ENCODE results near the gene ZNF133.

ZNF133 gene

DNA sequence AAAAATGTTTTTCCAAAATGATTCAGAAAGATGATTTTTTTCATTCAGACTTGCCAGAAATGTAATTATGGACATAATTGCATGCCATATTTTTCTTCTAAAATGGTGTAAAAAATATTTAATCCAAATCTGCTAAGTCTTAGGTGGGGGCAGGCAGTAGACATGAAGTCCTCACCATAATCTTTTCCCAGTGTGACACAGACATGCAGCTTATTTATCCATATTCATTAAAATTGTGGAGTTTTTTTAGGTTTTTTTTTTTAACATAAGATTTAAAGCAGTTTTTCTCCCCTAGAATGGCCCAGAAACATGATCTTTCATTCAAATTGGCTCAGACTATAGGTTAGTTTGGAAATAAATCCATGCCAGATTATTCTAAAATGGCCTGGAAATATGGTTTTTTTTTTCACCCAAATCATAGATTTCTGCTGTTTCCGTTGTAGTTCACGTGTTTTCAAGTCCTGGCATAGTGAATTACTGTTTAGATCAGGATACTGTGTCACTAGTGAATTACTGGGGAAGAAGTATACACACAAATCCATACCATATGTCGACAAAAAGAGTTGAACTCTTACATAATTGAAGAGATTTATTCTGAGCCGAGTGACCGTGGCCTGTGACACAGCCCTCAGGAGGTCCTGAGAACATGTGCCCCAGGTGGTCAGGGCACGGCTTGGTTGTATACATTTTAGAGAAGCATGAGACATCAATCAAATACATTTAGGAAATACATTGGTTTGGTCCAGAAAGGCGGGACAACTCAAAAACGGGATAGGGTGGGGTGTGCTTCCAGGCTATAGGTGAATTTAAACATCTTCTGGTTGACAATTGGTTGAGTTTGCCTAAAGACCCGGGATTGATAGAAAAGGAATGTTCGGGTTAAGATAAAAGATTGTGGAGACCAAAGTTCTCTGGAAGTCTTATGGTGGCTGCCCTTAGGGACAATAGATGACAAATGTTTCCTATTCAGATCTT is 33.9 kb downstream of the ZNF133 start:
- Histone ChIP-seq H3K27ac (ENCODE audit: extremely low read depth, low read depth, low read length) (no peak overlapping the region), H3K4me1 (ENCODE audit: control insufficient read depth, insufficient read depth, low read length) (no peaks in the 10 kb centered on the region), H3K9me3 (ENCODE audit: control insufficient read depth, insufficient read depth, low read depth, low read length) (no peaks in the 10 kb centered on the region), H3K36me3 (ENCODE audit: control insufficient read depth in 2 of 2, insufficient read depth in 1 of 2, low read length in 2 of 2) (peaks cover 0 to 7% of the 10 kb centered on the region in 2 experiments; a peak in 1 of 3 replicates), H3K4me3 (ENCODE audit: low read depth, low read length) (no peak overlapping the region)
- ChIA-PET CTCF (no interaction called here), POLR2A (no interaction called here)
- TF ChIP-seq KLF16 (tag by site-specific recombination; IDR thresholded peaks at IDR 0.05): no peak
- TF ChIP-seq ZNF521 (tag by site-specific recombination; IDR thresholded peaks at IDR 0.05): no peak
- no peak for TF ChIP-seq RBAK (tag by site-specific recombination; IDR thresholded peaks at IDR 0.05)
- TF ChIP-seq, protein P1, sequence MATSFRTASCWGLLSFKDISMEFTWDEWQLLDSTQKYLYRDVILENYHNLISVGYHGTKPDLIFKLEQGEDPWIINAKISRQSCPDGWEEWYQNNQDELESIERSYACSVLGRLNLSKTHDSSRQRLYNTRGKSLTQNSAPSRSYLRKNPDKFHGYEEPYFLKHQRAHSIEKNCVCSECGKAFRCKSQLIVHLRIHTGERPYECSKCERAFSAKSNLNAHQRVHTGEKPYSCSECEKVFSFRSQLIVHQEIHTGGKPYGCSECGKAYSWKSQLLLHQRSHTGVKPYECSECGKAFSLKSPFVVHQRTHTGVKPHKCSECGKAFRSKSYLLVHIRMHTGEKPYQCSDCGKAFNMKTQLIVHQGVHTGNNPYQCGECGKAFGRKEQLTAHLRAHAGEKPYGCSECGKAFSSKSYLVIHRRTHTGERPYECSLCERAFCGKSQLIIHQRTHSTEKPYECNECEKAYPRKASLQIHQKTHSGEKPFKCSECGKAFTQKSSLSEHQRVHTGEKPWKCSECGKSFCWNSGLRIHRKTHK (tag by site-specific recombination; IDR thresholded peaks at IDR 0.05): no peak
- no peak for TF ChIP-seq ZNF658 (tag by site-specific recombination; IDR thresholded peaks at IDR 0.05)
- no peak for TF ChIP-seq ZFP3 (tag by site-specific recombination; IDR thresholded peaks at IDR 0.05; ENCODE audit: low read depth)
- TF ChIP-seq, protein P2, sequence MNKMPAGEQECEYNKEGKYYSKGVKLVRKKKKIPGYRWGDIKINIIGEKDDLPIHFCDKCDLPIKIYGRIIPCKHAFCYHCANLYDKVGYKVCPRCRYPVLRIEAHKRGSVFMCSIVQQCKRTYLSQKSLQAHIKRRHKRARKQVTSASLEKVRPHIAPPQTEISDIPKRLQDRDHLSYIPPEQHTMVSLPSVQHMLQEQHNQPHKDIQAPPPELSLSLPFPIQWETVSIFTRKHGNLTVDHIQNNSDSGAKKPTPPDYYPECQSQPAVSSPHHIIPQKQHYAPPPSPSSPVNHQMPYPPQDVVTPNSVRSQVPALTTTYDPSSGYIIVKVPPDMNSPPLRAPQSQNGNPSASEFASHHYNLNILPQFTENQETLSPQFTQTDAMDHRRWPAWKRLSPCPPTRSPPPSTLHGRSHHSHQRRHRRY (tag by site-specific recombination; IDR thresholded peaks at IDR 0.05): no peak
- no peak for TF ChIP-seq ZNF558 (tag by site-specific recombination; IDR thresholded peaks at IDR 0.05)
- no peak for TF ChIP-seq ZNF133 (tag by site-specific recombination; IDR thresholded peaks at IDR 0.05)
- TF ChIP-seq ZNF629 (tag by site-specific recombination; IDR thresholded peaks at IDR 0.05): no peak

DNA sequence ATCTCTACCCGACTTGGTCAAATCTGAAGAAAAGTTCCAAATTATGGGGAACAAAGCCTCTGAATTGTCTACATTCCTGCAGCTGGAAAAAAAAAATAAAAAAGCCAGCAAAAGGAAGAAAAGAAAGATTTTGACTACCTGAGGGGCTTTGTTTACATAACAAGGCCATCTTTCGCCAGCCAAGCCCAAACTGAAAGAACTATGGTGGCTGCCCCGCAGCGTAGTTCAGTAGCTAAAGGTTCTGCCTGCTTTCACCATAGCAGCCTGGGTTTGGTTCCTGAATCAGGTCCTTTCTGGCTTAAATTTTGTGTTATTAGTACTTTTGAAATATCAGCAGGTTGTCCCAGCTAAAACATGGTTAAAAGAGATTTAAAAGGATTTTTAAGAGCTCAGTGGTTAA is 35.4 kb downstream of the ZNF133 start:
- no peak overlapping the region for H3K4me3 ChIP-seq (ENCODE audit: low read depth, low read length)
- CTCF ChIA-PET: no interaction called here
- H3K36me3 ChIP-seq (ENCODE audit: control insufficient read depth in 2 of 2, insufficient read depth in 1 of 2, low read length in 2 of 2): no peaks in the 10 kb centered on the region
- POLR2A ChIA-PET: no interaction called here
- TF ChIP-seq ZNF324 (tag by site-specific recombination; IDR thresholded peaks at IDR 0.05): no peak
- TF ChIP-seq ZNF830 (tag by site-specific recombination; IDR thresholded peaks at IDR 0.05; ENCODE audit: low read depth): no peak
- no peak for TF ChIP-seq ZNF48 (tag by site-specific recombination; IDR thresholded peaks at IDR 0.05)
- no peak overlapping the region for H3K27ac ChIP-seq (ENCODE audit: extremely low read depth, low read depth, low read length)
- no peaks in the 10 kb centered on the region for H3K9me3 ChIP-seq (ENCODE audit: control insufficient read depth, insufficient read depth, low read depth, low read length)
- H3K4me1 ChIP-seq (ENCODE audit: control insufficient read depth, insufficient read depth, low read length): no peaks in the 10 kb centered on the region

DNA sequence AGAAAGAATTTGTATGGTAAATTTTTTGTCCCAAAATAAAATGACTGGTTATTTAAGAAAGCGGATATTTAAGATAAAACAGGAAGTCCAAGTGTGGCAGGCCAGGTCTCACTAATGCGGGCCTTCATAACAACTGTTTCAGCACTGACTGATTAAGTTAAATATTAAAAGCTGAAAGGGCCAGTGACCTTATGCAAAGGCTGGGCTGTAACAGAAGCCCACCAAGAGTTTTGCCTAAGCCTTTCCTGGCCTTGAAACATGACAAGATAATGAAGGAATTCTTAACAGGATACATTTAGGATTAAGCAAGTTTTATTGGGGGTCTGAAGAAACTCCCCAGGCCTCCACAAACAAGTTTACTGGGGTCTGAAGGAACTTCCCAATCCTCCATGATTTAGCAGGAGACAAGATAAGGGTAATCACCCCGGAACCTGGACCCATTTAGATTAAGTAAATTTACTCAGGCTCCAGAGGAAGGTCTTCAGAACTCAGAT is 36.3 kb downstream of the ZNF133 start:
- no peak for TF ChIP-seq ZNF133 (tag by site-specific recombination; IDR thresholded peaks at IDR 0.05)
- no peak for TF ChIP-seq OVOL3 (tag by site-specific recombination; IDR thresholded peaks at IDR 0.05)
- TF ChIP-seq ZNF529 (tag by site-specific recombination; IDR thresholded peaks at IDR 0.05; ENCODE audit: insufficient replicate concordance): no peak
- TF ChIP-seq ZNF785 (tag by site-specific recombination; IDR thresholded peaks at IDR 0.05): no peak
- no peak for TF ChIP-seq ZNF146 (tag by site-specific recombination; IDR thresholded peaks at IDR 0.05)
- no peak for TF ChIP-seq ZNF660 (tag by site-specific recombination; IDR thresholded peaks at IDR 0.05)
- TF ChIP-seq ZNF530 (tag by site-specific recombination; IDR thresholded peaks at IDR 0.05; ENCODE audit: low read depth): no peak
- no peak for TF ChIP-seq MYNN (tag by site-specific recombination; IDR thresholded peaks at IDR 0.05; ENCODE audit: borderline replicate concordance)
- TF ChIP-seq, protein P3, sequence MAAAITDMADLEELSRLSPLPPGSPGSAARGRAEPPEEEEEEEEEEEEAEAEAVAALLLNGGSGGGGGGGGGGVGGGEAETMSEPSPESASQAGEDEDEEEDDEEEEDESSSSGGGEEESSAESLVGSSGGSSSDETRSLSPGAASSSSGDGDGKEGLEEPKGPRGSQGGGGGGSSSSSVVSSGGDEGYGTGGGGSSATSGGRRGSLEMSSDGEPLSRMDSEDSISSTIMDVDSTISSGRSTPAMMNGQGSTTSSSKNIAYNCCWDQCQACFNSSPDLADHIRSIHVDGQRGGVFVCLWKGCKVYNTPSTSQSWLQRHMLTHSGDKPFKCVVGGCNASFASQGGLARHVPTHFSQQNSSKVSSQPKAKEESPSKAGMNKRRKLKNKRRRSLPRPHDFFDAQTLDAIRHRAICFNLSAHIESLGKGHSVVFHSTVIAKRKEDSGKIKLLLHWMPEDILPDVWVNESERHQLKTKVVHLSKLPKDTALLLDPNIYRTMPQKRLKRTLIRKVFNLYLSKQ (tag by site-specific recombination; IDR thresholded peaks at IDR 0.05; ENCODE audit: borderline replicate concordance): no peak
- TF ChIP-seq ZNF544 (tag by site-specific recombination; IDR thresholded peaks at IDR 0.05): no peak
- TF ChIP-seq ZNF658 (tag by site-specific recombination; IDR thresholded peaks at IDR 0.05): no peak
- TF ChIP-seq, protein P4, sequence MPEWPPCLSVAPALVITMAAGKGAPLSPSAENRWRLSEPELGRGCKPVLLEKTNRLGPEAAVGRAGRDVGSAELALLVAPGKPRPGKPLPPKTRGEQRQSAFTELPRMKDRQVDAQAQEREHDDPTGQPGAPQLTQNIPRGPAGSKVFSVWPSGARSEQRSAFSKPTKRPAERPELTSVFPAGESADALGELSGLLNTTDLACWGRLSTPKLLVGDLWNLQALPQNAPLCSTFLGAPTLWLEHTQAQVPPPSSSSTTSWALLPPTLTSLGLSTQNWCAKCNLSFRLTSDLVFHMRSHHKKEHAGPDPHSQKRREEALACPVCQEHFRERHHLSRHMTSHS (tag by site-specific recombination; IDR thresholded peaks at IDR 0.05): no peak
- TF ChIP-seq YY2 (tag by site-specific recombination; IDR thresholded peaks at IDR 0.05): no peak
- TF ChIP-seq ZFP37 (tag by site-specific recombination; IDR thresholded peaks at IDR 0.05): no peak
- TF ChIP-seq ZNF391 (tag by site-specific recombination; IDR thresholded peaks at IDR 0.05; ENCODE audit: borderline replicate concordance, low read depth): no peak
- no peak overlapping the region for H3K4me3 ChIP-seq (ENCODE audit: low read depth, low read length)
- no peaks in the 10 kb centered on the region for H3K4me1 ChIP-seq (ENCODE audit: control insufficient read depth, insufficient read depth, low read length)
- CTCF ChIA-PET: interaction anchor here (0.7 kb wide), 1 partner anchor 20 kb away, joined by 3 read pairs; no protein-coding TSS in a partner anchor
- H3K36me3 ChIP-seq (ENCODE audit: control insufficient read depth in 2 of 2, insufficient read depth in 1 of 2, low read length in 2 of 2): no peaks in the 10 kb centered on the region
- H3K9me3 ChIP-seq (ENCODE audit: control insufficient read depth, insufficient read depth, low read depth, low read length): no peaks in the 10 kb centered on the region
- no peak overlapping the region for H3K27ac ChIP-seq (ENCODE audit: extremely low read depth, low read depth, low read length)
- POLR2A ChIA-PET: no interaction called here

Measured in HEK293 (cell line).